SW 1271 (cell line): ENCODE data around the gene TNFRSF1A.
A peak's percentile ranks its signal among the peaks of the same experiment; 100 is the strongest.

Experiments used
- DNase-seq, 2 experiments: peaks; one replicate each; lab custom pipeline; 2025; lab: John Stamatoyannopoulos, UW

The TNFRSF1A gene

DNA sequence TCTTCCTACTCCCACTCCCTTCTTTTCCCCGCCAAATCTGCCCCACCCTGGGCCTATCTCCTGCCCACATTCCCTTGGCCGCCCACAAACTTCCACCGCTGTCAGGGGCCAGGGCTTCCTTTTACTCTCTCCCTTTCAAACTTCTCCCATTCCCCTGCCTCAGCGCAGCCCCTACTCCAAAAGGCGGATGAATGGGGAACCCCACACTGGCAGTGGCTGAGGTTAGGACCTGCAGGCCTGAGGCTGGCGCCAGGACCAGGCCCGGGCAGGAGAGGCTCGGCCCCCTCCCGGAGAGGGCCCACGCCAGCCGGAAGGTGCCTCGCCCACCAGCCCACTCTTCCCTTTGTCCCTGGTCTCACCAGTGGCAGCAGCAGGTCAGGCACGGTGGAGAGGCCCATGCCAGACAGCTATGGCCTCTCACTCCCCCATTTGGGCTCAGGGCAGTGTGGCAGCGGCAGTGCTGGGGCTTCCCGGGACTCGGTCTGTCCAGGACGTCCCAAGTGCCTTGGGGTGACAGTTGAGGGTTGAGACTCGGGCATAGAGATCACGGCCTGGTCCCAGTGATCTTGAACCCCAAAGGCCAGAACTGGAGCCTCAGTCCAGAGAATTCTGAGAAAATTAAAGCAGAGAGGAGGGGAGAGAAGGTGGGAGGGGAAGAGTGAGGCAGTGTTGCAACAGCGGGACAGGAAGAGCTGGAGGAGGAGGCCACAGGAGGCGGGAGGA is at the start of gene TNFRSF1A:
TNFRSF1A (minus strand) TSS at position 660 of the 723 bp plus-strand sequence; CDS start at position 398, 262 bp downstream.
- DNase-seq = peak; percentile 58 to 94

DNA sequence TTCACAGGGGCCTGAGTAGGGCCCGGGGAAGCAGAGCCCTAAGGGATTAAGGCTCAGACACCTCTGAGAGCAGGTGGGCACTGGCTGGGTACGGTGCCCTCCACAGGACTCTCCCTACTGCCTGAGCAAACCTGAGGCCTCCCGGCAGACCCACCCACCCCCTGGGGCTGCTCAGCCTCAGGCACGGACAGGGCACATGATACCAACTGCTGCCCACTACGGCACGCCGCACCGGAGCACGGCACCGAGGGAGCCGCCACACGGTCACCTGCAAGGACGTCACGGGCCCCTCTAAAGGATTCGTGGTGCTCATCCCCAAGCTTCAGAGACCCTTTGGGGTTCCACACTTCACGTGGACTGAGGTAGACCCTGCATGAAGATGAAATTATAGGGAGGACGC is 49.1 kb upstream of the TNFRSF1A start:
- no peak for DNase-seq

DNA sequence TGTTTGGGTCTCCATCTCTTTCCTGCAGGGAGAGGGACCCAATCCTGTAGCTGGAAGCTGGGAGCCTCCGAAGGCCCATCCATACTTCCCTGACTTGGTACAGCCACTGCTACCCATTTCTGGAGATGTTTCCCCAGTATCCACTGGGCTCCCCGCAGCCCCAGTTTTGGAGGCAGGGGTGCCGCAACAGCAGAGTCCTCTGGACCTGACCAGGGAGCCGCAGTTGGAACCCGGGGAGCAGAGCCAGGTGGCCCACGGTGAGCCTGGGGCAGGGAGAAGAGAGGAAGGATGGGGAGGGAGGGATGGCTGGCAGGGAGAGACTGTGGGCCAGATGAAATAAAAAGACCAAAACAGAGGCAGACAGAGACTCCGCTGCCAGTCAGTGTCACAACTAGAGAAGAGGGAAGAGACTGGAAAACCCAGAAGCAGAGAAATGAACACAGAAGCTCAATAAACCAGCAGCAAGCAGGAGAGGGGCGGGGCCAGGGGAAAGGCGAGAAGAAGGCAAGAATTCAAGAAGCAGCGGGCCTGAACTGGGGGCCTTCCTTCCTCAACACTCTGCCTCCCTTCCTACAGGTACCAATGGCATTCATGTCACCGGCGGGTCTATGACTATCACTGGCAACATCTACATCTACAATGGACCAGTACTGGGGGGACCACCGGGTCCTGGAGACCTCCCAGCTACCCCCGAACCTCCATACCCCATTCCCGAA is 48.4 kb upstream of the TNFRSF1A start:
- no peak for DNase-seq

DNA sequence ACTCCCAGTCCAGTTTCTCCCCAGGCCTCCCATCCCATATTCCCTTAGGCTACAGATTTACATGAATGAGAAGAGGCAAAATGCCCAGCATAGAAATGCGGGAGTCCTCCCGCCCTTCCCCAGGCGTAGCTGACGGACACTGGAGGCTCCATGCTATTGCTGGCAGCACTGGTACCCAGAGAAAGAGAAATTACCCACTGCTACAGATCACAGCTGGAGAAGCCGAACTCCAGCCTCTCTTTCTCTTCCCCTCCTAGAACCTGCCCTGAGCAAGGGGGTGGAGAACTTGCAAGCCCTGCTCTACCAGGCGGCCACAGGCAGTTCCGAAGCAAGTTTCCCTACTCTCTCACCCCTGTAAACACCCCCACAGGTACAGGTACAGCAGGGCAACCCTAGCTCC is 45.7 kb upstream of the TNFRSF1A start:
- no peak for DNase-seq

DNA sequence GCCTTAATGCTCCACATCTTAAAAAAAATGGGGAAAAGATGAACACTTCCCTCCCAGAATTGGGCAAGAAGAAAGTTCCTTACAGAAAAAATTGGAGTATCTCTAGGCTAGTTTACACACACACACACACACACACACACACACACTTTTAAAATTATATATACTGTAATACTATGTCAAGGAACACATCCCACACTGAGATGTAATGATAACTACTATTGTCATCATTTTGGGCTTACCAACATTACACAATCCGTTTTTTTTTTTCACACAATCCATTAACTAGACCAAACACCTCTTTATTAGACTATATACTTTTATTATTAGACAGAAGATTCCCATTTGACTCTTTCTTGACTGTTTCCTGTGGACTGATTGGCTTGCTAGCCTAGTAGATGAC is 44.6 kb upstream of the TNFRSF1A start:
- no peak for DNase-seq

DNA sequence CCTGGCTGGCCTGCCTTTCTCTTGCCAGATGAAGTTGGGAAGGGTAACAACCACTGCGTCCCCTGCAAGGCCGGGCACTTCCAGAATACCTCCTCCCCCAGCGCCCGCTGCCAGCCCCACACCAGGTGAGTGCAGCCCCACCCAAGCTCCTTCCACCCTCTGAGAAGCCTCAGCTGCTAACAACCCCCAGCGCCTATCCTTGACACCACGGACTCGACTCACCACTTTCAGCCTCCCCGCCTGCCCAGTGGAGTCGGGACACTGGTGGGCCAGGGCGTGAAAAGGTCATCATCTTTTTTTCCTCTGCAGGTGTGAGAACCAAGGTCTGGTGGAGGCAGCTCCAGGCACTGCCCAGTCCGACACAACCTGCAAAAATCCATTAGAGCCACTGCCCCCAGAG is 44.2 kb upstream of the TNFRSF1A start:
- no peak for DNase-seq

DNA sequence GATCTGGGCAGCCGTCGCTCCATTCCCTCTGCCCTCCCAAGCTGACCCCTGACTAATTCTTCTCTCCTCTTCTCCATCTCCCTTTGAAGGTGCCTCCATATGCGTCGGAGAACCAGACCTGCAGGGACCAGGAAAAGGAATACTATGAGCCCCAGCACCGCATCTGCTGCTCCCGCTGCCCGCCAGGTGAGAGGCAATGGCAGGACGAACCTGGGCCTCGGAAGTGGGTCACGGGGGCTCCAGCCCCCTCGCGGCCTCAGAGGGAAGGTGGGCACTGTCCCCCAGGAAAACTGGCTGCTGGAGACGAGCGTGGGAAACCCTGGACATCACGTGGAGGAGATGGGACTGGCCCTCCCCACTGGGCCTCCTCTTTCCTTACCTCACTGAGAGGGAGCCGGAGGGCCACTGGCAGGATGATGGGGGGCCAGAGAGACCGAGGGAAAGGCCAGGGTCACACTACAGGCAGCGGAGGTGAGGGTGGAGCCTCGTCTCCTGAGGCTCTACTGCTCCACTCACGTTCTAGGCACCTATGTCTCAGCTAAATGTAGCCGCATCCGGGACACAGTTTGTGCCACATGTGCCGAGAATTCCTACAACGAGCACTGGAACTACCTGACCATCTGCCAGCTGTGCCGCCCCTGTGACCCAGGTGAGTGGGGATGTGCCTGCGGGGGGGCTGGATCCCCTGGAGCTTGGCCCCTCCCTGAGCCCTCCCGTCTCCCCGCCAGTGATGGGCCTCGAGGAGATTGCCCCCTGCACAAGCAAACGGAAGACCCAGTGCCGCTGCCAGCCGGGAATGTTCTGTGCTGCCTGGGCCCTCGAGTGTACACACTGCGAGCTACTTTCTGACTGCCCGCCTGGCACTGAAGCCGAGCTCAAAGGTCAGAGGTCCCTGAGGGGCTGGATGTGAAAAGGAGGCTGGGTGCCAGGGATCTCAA is 42.9 kb upstream of the TNFRSF1A start:
- peak in 1 of 2 experiments; percentile 53 for DNase-seq

DNA sequence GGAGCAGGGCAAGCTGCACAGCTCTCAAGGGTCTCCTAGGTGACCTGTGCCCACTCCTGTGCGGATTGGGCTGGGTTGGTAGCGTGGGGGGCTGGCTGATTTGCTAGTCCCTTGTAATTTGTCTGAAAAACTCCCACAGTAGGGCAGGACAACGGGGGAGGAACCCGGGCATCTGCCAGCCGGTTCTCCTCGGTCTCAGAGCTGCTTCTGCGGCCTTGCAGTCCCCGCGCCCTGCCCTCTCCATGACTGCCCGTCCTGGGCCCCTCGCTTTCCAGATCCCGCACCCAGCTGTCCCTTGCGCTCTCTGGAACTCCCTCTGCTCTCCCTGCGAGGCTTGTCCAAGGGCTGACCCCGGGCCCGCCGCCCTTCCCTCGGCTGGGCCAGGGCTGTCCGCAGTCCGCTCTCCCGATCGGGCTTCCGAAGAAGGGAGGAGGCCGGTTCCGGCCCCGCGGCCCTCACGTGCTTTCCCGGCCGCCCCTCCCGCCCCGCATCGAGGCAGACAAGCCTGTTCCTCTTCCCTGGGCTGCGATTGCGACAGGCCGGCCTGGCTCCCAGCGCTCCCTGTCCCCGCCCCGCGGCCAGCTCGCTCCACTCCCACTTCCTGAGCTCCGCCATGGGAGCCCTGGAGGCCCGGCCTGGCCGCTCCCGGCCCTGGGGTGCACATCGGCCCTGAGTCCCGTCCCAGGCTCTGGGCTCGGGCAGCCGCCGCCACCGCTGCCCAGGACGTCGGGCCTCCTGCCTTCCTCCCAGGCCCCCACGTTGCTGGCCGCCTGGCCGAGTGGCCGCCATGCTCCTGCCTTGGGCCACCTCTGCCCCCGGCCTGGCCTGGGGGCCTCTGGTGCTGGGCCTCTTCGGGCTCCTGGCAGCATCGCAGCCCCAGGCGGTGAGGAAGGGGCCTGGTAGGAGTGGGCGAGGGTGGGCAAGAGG is 42.0 kb upstream of the TNFRSF1A start, which contains the start of gene LTBR:
LTBR (plus strand) TSS at position 591 of the 927 bp plus-strand sequence; CDS start at position 788, 197 bp downstream.
- peak; percentile 80 to 82 for DNase-seq

DNA sequence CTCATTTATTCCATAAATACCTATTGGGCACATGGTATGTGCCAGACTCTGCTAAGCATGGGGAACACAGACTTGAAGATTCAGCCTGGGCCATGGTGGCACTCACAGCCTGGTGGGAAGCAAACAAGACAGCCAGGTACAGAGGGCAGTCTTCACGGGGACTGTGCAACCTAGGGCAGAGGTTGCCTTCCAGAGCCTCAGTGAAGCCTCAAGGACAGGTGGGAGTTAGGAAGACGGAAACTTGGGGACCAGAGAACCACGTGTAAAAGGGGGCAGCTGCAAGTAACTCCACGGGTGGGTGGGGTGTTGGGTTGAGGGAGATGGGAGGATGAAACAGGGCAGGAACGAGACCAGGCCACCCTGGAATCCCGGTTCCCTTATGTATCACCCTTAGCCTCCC is 41.1 kb upstream of the TNFRSF1A start:
- no peak for DNase-seq

DNA sequence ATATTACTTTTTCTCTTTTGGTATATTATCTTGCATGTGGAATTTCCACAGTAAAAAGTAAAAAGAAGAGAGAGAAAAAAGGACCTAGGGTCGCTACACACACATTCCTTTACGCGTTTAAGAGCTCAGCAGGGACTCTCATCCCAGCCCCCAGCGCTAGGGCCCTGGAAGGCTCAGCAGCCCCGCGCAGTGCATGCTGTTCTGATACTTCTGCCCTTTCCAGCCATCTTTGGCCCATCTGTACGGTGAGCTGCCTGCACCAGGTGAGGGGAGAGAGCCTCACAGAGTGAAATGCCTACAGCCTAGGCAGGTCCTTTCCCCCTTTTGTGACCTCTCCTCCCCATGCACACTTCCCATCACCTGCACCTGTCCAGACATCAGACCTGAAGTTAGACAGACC is 40.5 kb upstream of the TNFRSF1A start:
- no peak for DNase-seq

DNA sequence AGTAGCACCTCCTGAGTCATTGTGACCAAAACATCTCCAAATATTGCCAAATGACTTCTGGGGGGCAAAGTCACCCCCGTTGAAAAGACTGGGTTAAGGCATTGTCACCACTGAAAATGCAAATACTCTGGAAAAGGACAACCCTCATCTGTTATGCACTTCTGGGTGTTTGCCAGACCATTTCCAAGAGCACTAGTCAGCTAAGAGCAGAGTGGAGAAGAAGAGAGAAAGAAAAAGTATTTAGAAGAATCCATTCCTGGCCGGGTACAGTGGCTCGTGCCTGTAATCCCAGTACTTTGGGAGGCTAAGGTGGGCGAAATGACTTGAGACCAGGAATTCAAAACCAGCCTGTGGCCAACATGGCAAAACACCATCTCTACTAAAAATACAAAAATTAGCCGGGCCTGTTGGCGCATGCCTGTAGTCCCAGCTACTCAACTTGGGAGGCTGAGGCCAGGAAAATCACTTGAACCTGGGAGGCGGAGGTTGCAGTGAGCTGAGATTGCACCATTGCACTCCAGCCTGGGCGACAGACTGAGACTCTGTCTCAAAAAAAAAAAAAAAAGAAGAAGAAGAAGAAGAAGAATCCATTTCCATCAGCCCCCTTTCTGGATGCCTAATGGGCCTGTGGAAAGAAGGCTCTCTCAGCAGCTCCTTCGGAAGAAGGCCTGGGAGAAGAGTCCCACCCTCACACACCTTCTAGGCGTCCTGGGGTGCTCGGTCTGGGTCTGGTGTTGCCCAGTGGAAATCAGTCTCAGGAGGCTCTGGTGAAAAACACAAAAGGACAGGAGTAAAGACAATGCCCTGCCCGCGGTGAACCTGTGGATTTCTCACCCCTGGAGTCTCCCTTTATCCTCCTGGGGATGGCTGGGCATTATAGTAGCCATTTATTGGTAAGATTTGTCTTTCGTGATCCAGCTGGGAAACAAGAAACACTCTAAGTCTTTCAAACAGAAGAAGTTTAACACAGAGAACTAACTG is 38.6 kb upstream of the TNFRSF1A start:
- no peak for DNase-seq

DNA sequence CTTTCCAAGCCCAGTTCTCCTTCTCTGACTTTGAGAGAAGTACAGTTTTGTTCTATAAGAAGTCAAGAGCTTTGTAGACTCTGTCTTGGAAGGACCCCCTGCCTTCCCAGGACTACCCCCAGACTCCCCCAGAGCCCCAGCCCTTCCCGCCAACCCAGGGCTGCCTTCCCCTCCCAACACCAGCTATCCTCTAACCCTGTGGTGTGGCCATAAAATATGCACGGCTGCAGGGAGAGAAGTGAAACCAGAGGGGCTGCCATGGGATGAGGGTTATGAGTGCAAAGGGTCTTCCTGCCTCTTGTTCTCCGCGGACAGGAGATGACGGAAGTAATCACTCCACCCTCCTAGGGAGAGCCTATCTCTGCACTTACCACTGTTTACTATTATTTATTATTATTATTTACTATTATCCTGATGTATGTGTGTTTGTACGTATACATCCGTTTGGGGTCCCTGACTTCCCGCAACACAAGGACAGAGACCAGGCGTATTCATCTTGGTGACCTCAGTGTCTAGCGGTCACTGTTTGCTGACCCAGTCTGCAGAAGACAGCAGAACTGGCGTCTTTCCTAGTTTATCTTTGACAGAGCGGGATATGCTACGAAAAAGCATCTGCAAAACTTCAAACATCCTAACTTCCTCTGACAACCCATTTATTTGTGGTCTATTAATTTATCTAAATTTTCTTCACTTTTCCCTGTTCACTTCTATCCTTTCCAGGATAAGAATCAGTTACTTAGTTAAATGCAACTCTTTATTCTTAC is 37.0 kb upstream of the TNFRSF1A start:
- DNase-seq = no peak

DNA sequence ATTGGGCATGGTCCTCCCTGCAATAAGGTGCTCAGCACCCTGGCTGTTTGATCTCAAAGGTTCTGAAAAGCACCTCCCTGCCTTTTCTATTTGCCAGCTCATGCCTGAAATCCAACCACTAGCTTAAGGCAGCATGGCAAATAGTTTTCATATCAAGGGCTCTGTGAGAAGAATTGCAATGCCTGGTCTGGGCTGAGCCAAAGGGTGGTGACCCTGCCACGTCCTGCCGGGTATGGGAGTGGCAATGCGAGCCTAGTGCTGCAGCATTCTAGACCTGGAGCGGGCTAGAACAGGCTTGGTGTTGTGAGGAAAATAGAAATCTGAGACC is 35.8 kb upstream of the TNFRSF1A start:
- DNase-seq = no peak

DNA sequence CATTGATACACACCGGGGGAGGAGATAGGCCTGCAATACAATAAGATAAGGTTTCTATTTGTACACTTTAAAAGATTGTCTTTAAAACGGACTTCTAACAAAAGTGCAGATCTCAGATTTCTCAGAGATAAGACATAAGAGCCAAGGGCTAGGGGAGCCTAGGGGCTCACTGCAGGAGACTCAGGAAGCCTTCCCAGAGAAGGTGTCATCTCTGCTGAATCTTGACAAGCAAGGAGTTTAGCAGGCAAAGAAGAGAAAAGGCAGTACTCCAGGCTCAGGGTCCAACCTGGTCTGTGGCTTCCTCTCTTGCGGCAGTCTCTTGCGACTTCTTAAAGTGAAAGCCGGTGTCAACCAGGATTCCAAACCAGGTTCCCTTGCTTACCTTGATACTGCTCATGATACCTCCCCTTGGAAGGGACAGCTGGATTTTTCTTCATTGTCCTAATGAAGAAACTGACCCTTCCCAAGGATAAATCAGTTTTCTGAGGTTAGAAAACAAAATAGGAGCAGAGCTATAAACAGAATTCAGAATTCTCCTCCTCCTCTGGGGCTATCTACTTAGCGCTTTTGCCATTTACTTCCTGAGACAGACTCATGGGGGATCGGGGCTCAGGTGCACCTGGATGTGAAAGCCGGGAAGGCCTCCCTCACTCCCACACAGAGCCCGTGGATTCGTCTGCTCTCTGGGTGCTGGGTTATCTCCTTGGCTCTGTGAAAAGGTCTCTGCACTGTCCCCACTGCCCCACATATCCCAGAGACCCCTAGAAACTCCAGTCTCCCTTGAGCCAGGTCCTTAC is 35.2 kb upstream of the TNFRSF1A start:
- no peak for DNase-seq

DNA sequence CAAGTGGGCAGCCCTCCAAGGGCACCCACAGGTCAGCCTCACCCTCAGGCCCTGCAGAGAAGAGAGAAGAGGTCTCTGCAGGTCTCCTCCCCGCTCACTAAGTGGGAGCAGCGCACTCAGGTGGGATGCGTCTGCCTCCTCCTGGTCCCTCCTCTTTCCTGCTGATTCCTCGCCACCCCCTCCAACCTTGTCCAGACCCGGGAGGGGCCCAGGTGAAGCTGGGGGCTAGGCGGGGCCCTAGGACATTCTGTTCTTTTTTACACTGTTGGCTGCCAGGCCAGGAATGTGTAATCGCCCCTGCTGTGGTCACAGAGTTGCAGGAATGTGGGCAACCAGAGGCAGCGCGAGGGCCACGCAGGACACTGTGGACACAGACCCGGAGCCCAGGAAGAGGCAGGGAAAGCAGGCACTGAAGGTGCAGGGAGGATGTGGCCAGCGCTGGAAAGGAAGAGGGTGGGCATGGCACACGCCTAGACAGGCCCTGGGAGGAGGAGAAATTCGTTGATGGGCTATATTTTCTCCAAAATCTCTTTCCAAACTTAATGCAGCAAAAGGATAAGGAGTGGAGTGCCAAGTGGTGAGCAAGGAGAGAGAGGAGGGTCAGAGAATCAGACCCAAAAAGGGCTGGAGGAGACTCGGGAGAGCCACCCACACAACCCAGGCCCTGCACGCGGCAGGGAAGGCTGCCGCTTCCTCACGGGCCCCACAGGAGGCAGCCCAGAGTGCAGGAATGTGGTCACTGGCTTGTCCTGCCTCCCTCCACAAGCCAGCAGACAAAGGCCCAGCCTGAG is 34.4 kb upstream of the TNFRSF1A start:
- DNase-seq = peak in 1 of 2 experiments; percentile 26

DNA sequence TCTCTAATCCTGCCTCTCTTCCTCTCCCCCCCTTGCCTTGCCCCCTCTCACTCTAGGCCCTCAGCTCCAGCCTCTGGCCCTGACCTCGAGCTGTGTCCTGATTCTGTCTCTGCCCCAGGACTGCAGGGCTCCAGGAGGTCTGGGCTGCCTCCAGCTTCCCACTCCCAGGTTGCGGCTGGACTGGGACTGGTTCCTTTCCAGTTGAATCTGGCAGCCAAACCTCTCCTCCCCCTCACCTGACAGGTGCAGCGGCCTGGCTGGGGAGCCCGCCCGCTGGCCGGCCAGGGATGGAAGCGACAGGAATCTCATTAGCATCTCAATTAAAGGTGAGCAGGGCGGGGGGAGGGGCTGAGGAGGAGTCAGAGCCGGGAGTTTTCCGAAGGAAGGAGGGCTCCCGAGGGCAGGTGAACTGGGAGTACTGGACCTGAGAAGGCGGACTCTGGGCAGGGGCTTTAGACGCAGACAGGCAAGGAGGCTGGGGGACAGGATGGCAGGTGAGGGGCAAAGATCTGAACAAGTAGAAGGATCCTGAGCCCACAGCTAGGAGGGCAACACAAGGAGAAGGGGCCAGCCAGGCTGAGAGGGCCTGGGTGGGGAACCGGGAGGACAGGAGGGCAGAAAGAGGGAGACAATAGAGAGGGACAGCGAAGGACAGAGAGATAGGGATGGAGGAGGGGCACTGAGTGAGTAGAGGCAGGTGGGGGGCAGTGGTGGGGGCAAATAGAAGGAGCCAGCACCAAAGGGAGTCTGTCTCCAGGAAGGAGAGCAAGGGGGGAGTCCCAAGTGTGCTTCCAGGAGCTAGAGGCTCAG is 33.6 kb upstream of the TNFRSF1A start, which contains the start of gene SCNN1A:
SCNN1A (minus strand) TSS at position 295 of the 810 bp plus-strand sequence. CDS start 780 bp downstream, outside the sequence.
- no peak for DNase-seq

DNA sequence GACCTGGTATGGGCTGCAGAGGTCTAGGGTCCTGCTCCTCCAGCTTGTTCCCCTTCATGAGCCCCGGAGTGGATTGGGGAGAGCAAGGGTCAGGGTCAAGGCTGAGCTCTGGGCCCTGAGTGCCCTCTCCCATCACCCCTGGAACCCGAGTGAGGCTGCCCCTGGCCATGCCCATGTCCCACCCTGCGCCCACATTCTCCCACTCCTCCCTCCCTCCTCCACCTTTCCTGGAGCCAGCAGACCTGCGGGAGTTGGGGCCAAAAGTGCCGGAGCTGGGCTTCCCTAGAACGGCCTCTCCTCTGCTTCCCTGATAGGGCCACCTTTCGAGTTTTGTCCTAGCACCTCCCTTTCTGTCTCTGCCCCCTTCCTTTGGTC is 32.9 kb upstream of the TNFRSF1A start:
- no peak for DNase-seq
